HG03108 (cell line): ENCODE data around the gene ENO4.

Experiments
- ATAC-seq: cut with Tn5 transposase; IDR thresholded peaks from one replicate; pipeline ENCODE4 v1.9.1; 2021; ENCODE audit warnings: moderate library complexity; ENCODE audit not compliant: unreplicated experiment

Gene ENO4

GRCh38 chr10:116909307-116909706 is 60.0 kb downstream of the ENO4 start:
- no peak for ATAC-seq

DNA sequence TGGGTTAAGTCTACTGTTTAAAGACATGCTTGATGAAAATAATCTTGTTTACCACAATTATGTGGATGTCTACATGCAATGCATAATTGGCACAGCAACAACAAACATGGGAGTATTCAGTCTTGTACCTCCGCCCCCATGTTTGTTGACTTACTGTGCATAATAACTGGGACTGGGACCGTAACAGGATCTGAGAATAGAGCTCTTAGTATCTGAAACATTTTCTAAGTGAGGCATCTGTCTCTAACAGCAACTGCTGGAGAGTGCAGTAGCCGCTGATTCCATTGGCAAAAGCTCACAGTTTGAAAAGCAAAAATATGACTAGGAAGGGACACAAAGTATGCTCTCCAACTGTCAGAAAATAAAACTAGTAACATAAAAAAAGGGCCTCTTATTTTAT is 61.6 kb downstream of the ENO4 start:
- no peak for ATAC-seq

DNA sequence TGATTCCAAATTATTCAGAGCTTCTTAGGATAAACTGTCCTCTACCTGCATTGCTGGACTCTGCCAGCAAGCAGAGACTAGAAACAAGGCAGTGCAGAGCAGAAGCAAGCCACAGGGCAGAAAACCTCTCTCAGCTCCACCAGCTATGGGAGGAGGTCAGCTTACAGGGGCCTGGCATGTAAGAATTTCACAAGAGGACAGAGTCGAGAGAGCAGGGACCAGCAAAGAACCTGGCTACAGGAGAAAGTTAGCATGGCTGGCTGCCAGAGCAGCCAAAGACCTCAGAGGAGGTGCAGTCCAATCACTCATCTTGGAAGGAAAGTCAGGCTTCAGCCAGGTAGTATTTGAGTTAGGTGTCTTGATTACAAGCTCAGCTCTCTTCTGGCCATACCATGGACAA is 62.9 kb downstream of the ENO4 start:
- no peak for ATAC-seq

DNA sequence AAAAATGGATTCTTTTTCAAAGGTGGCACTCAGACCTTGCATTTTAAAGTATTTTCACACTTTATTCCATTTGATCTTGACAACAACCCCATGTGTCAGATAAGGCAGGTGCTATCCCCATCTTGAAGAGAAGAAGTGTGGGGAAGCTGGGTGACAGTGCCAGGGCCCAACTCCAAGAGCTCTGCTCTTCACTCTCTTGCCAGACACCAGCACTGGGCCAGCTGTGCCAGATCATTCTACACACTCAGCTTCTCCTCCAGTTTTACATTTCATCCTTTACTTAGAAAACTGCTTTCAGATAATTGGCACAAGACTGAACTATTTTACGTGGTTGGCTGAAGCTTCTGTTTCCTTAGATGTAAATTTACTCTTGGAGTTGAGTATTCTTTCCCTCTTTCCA is 64.4 kb downstream of the ENO4 start:
- ATAC-seq, result no peak

DNA sequence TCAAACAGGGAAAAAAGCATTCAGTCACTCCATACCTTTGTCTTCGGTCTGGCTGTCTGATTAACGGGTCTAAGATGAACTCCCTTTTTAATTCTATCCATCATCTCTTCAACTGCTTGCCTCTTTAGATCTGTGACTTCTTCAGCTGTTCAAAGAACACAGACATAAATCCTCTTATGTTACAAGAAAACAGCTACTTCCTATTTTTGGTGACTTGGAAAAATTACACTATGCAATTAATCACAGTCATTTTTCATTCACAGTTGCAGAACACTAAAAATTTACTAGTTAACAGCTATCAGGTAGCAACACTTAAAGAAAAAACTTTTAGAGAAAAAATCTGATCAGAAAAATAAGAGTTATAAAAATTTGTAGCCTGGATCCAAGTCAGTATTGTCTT is 66.0 kb downstream of the ENO4 start:
- ATAC-seq, result no peak

- no peak for ATAC-seq
These were observed 68.2 kb downstream of the ENO4 start for GRCh38 chr10:116917481-116917880.

DNA sequence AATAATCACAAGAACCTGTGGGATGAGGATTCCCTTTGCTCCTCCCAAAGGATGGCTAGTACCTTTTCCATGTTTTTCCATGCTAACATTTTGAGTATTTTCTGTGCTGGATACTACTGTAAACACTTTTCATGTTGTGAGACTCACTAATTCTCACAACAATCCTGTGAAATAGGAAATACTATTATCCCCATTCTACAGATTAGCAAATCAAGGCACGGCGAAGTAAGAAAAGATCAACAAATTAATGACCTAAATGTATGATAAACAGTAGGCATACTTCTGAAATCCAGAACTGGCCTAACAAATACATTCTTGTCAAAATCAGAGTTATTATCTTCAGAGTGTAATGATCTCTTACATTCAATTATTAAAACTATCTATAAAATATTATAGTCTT is 69.3 kb downstream of the ENO4 start:
- no peak for ATAC-seq

GRCh38 chr10:116919164-116919563 is 69.9 kb downstream of the ENO4 start:
- ATAC-seq, result no peak

- ATAC-seq, result no peak
These were observed 70.4 kb downstream of the ENO4 start for GRCh38 chr10:116919706-116920105.

- ATAC-seq, result no peak
These were observed 75.8 kb downstream of the ENO4 start for GRCh38 chr10:116925056-116925455.

GRCh38 chr10:116926426-116926825 is 77.1 kb downstream of the ENO4 start:
- ATAC-seq, result no peak

- ATAC-seq, result no peak
These were observed 82.5 kb downstream of the ENO4 start for GRCh38 chr10:116931806-116932205.
